GM21576 (cell line): Measurements from ENCODE around the gene ADSL.
A peak's percentile ranks its signal among the peaks of the same experiment; 100 is the strongest.

ENCODE experiments used
- ATAC-seq: cut with Tn5 transposase; IDR thresholded peaks from one replicate; pipeline ENCODE4 v1.9.1; 2021; ENCODE audit warnings: mild to moderate bottlenecking, moderate library complexity; ENCODE audit not compliant: unreplicated experiment

Gene ADSL

DNA sequence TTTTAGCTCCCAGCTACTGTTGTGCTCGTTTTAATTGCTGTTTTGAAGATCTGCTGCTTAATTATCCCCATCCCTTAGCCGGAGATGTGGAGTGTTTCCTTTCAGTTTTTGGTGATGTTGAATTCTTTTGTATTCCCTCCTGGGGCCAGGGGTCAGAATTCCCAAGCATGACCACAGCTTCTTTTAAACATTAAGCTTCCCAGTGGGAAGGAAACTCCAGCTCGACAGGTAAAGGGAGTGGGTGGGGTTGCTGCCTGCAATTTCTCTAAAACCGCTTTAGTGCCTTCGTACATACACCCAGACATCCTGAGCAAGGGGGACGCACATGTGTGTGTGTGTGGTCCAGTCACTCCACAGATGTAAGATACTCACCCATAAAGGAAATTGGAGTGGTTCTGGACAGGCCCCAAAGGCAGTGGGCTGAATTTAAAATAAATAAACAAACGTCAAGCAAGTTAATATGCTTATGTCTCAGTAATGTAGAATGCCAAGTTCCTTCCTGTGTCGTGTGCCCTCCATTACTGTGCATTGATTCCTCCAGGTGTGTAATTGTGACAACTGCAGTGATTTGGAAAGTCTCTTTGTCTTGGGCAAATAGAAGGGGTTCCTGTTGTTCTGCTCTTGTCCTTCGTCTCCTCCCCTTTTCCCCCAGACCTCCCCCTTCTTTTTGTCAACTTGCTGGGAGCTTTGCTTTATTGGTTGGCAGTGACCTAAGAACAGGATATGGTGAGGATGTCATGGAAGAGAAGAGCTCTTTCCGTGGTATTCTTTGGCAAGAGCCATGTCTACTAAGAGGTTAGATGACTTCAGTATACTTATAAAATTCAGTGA is 19.2 kb upstream of the ADSL start:
- ATAC-seq = no peak

DNA sequence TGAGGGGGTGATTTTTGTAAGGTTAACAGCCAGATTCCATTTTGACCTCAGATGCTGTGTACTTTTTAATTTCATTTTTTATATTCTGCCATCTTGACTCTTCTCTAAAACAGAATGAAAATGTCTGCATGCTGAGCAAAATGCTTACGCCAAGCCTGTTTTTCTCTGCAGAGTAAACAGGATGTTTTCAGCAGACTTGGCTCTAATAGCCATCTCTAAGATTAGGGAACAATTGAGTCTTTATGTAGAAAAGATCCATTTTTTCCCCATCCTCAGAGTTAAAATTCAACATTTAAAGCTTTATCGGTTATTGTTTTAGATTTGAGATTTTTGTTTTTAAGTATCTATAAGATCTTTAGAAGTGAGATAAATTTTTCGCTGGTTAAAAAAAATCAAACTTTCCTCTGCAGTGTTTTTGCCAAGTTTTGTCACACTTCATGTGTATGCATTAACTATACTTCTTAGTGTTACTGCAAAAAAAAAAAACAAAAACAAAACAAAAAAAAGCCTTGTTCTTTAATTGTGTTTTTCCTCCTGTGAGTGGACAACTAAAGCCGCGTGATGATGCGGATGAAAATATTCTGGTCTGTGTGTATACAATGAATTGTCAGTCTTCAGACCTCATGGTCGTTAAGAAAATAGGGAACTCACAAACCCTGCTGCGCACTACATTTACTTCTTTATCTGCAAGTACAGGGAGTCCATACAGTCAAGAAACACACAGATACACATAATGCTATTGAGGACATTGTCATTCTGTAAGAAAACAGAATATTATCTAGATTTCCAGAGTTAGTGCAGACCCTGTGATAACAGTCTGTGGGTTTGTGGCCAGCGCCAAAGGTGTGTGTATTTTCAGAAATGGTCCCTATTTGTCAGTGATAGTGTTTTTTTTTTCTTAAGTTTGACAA is 17.5 kb upstream of the ADSL start:
- no peak for ATAC-seq

DNA sequence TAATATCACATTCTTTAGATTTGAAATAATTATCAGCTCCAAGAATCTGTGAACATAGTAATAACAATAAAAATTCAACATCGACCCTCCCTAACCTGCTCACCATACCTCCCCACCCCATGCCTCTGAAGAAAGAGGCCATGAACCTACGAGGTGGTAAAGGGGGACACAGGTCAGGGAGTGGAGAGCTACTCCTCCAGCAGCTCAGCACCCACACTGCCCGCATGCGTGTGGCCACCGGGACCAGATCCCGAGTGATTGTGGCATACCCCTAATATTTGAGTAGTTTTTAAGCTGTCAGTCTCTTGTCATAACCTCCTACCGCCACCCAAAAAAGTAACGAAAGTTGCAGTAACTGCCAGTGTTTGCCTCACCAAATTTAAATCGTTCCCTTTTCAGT is 16.8 kb upstream of the ADSL start:
- no peak for ATAC-seq

DNA sequence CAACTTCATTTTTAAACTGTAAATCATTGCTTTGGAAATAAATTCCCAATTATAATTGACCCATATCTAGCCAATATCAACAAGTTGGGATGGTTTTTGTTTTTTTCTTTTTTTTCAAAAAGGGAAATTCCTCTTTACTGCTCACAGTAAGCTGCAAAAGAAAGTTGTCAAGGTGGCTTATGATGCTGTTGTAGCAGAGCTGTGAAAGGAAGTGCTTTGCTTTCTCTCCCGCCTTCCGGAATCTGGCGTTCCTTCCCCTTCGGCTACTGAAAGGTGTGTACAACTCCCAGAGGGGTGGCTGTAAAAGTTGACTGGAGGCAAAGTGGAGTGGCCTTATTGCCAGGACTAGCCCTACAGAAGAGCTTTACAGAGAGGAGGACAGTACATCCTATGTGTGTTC is 16.2 kb upstream of the ADSL start:
- no peak for ATAC-seq

DNA sequence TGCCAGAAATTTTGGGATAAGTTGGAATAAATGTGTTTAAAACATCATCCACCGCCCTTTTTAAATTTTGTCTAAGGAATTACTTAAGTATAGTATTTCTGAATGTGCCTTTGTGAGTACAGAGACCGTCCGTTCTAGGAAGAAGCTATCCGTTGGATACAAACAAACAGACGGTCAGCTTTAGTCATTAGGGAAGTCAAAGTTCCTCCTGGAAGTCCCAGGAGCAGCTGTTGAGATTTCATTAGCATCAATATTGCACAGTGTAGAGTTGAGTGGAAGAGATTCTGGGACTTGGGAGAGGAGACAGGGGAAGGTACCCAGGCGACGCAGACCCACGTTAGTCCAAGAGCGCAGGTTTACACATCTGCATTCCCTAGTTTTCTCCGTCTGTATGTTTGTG is 15.7 kb upstream of the ADSL start:
- ATAC-seq = no peak

- no peak for ATAC-seq
Observed at GRCh38 chr22:40331706-40332105, 14.6 kb upstream of the ADSL start.

GRCh38 chr22:40332319-40332781 is 13.9 kb upstream of the ADSL start:
- no peak for ATAC-seq

DNA sequence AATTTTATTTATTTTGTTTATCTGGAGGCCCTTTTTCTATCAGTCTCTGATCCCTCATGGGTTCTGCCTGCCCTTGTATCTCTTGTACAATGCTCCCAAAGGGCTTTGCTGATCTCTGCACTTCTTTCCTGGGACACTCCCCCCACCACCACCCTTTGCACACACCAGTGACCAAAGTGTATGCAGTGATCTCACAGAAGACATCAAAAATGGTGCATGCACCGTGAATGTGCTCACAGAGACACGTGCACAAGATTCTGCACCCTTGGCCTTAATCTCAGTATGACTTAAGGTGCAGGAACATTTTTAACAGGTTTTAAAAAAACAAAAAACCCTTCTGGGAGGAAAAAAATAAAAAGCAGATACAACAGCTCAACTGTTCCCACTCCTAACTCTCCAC is 12.2 kb upstream of the ADSL start:
- ATAC-seq = no peak

DNA sequence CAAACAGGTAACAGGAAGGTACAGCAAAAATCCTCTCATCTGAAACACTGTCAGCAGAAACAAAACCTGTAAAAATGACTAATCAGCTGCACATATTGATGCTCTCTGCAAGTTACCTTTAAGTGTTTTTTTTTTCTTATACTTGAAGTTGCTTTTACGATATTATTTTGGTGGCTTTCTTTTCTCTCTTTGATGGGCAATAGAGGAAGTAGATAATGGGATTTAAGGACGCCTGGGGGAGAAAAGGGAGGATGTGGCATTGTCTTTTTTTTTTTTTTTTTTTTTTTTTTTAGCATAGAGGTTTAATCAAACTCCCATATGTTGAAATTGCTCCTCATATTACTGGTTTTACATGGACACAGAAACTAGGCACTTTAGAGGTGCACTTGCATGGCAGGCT is 11.4 kb upstream of the ADSL start:
- ATAC-seq = no peak

DNA sequence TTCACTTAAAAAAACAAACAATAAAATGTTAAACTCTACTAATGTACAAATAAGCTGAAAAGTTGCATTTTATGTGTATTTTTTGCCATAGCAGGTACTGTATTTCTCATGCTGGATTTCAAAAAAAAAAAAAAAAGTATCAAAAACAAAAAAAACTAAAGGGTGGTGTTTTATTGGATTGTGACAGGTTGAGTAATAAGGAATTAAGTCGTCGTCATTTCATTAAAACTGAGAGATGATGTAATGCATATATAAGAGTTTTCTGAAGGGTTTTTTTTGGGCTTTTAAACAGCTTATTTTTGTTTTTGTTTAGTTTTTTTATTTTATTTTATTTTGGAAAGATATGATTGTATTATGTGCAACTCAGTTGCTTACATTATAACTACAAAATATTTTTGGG is 10.9 kb upstream of the ADSL start:
- ATAC-seq = no peak

GRCh38 chr22:40340044-40340443 is 6.3 kb upstream of the ADSL start:
- no peak for ATAC-seq

- ATAC-seq = no peak
Observed at GRCh38 chr22:40341604-40342003, 4.7 kb upstream of the ADSL start.

DNA sequence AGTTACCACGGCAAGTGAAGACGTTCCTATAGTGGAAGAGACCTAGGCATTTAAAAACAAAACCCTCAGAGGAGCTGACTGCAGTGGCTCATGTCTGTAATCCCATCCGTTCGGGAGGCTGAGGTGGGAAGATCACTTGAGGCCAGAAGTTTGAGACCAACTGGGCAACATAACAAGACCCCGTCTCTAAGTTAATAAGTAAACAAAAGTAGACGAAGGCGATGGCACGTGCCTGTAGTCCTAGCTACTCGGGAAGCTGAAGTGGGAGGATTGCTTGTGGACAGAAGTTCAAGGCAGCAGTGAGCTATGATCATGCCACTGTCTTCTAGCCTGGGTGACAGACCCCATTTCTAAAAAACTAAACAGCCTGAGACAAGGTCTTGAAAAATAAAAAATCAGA is 3.8 kb upstream of the ADSL start:
- ATAC-seq = no peak

DNA sequence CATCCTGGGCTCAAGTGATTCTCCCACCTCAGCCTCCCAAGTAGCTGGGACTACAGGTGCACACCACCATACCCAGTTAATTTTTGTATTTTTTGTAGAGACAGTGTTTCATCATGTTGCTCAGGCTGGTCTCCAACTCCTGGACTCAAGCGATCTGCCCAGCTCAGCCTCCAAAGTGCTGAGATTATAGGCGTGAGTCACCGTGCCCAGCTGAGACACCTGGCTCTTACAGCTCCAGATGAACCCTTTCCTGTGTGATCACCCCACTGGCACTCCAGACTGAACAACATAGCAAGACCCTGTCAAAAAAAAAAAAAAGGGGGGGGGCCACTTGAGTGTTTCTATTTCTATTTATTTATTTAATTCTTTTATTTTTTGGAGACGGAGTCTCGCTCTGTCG is 1.0 kb upstream of the ADSL start:
- ATAC-seq = no peak

GRCh38 chr22:40345815-40346184 is 500 bp upstream of the ADSL start:
- ATAC-seq = peak; percentile 16

GRCh38 chr22:40347300-40347699 is 1.0 kb downstream of the ADSL start:
- ATAC-seq = no peak

DNA sequence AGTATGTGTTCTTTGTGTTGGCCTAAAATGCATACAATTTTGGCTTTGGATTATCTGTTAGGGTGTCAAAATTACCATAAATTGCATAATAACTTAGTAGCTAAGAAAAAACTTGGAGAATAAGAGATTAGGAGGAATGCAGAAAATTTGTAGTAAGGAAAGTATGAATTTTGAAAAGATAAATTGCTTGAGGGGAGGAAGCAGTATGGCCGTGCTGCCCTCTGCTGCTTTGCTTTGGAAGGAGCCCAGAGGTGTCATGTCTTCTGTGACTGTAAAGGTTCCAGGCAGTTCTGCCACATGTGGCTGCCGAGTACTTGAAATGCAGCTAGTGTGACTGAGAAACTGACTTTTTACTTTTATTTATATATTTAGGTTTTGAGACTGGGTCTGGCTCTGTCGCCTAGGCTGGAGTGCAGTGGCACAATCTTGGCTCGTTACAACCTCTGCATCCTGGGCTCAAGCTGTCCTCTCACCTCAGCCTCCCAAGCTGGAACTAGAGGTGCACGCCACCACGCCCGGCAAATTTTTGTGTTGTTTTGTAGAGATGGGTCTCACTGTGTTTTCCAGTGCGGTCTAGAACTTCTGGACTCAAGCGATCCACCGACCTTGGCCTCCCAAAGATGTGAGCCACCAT is 1.8 kb downstream of the ADSL start:
- no peak for ATAC-seq

DNA sequence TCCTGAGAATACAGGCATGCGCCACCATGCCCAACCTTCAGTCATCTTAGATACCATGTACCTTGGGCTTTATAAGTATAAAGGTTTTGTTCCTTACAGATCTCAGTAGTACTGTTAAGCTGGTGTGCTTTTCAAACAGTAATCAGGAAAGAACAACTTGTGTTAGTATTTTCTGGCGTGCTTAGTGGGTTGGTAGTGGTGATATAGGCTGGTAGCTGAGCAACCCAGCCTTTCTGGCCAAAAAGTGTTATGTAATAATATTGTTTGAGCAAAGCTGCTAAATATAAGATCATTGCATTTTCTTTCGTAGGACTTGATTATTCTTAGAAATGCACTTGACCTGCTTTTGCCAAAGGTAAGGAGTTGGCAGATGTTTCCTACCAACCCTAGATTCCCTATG is 6.5 kb downstream of the ADSL start:
- ATAC-seq = no peak

- ATAC-seq = no peak
Observed at GRCh38 chr22:40361100-40361499, 14.8 kb downstream of the ADSL start.

DNA sequence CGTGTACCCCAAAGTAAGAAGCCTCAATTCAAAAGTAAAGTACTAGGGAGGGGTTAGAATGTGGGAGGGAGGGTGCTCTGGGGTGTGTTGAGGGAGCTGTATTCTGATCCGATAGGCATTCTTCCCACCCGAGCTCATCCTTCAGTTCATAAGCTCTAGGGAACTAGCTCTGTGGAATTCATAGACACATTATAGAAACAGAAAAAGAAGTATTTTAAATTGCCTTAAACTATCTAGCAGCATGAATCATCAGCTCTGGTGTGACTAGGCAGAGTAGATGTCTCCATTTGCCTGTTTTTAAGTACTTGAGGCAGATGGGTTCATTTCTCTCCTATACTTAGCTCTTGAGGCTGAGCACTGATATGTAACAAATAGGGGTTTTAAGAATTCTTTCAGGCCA is 16.8 kb downstream of the ADSL start:
- ATAC-seq = no peak

- no peak for ATAC-seq
Observed at GRCh38 chr22:40364431-40364830, 18.1 kb downstream of the ADSL start.

GRCh38 chr22:40366068-40366467 is 19.8 kb downstream of the ADSL start:
- ATAC-seq = no peak
